A673 (cell line): Measurements from ENCODE around the gene A2M. TPM values are rescaled to one million over a fixed set of nuclear protein-coding genes. Genes with fewer than 3 reads are reported as not detected.

Experiments
- BruUV-seq: library from RNA; stranded (reverse); fragments of 400-500 nt; replicated peaks from 2 replicates; lab custom pipeline; 2021; lab: Mats Ljungman, UMichigan
- CTCF ChIA-PET: fragments of 300-600 bp; sonication (Branson Sonifier 250); formaldehyde crosslinking; loops from one replicate; lab custom pipeline; 2022; ENCODE audit warnings: antibody characterized with exemption; lab: Charles Lee
- POLR2A ChIA-PET: fragments of 300-600 bp; sonication (Branson Sonifier 250); formaldehyde crosslinking; loops from one replicate; lab custom pipeline; 2022; ENCODE audit warnings: antibody characterized with exemption; ENCODE audit not compliant: low non-redundant PET; lab: Charles Lee
- DNase-seq: peaks from one replicate; pipeline ENCODE4 v3.0.0-alpha.2; 2015; ENCODE audit warnings: low spot score
- H3K27ac ChIP-seq: fragments of 200-600 bp; sonication (generic); 2 replicates; pipeline ENCODE4 v1.5.1; 2016; ENCODE audit warnings: mixed run types, low read depth, mild to moderate bottlenecking, mixed read lengths, antibody characterized with exemption, low read length; ENCODE audit not compliant: poor library complexity, severe bottlenecking
- H3K27me3 ChIP-seq: fragments of 200-600 bp; sonication (generic); replicated peaks from 2 replicates; pipeline ENCODE4 v1.6.1; 2017; ENCODE audit warnings: mixed run types, low read depth, mild to moderate bottlenecking, mixed read lengths, antibody characterized with exemption, low read length; ENCODE audit not compliant: insufficient read depth, poor library complexity
- H3K36me3 ChIP-seq: fragments of 200-600 bp; sonication (generic); 2 replicates; pipeline ENCODE4 v1.6.1; 2016; ENCODE audit warnings: mixed run types, mild to moderate bottlenecking, mixed read lengths, antibody characterized with exemption, low read length; ENCODE audit not compliant: insufficient read depth, poor library complexity, severe bottlenecking
- H3K4me1 ChIP-seq: fragments of 200-600 bp; sonication (generic); 2 replicates; pipeline ENCODE4 v1.6.1; 2017; ENCODE audit warnings: mixed run types, mild to moderate bottlenecking, mixed read lengths, antibody characterized with exemption, low read length; ENCODE audit not compliant: insufficient read depth, poor library complexity, severe bottlenecking
- H3K4me3 ChIP-seq: fragments of 200-600 bp; sonication (generic); 2 replicates; pipeline ENCODE4 v1.5.1; 2016; ENCODE audit warnings: low read depth, mixed run types, mild to moderate bottlenecking, mixed read lengths, low read length; ENCODE audit not compliant: poor library complexity, severe bottlenecking
- H3K9me3 ChIP-seq: fragments of 200-600 bp; sonication (generic); 2 replicates; pipeline ENCODE4 v1.6.1; 2016; ENCODE audit warnings: mixed run types, low read depth, mild to moderate bottlenecking, mixed read lengths, antibody characterized with exemption, low read length; ENCODE audit not compliant: poor library complexity, severe bottlenecking
- EZH2 ChIP-seq: fragments of 200-600 bp; sonication (generic); IDR thresholded peaks from 2 replicates; pipeline ENCODE4 v1.6.1; 2017; ENCODE audit warnings: borderline replicate concordance, low read depth, mild to moderate bottlenecking, mixed read lengths, antibody characterized with exemption, low read length; ENCODE audit not compliant: poor library complexity, severe bottlenecking
- intact Hi-C: fragments of 100-400 bp; cut with micrococcal nuclease; formaldehyde crosslinking; loops from one replicate; pipeline ENCODE4 v1.10.0; 2022; ENCODE audit not compliant: unreplicated experiment
- total RNA-seq: library from RNA; stranded (reverse); gene quantifications from 2 replicates; pipeline ENCODE4 v1.2.3, GENCODE V29; 2021
- TF ChIP-seq, protein P1 (sequence below): fragments of 300-800, 200-600 bp; sonication (generic); conservative IDR thresholded peaks from 2 replicates; pipeline ENCODE4 v1.5.1; 2017; ENCODE audit warnings: low read depth, mild to moderate bottlenecking, antibody characterized with exemption, low read length, moderate library complexity, mixed read lengths

The A2M gene
- total RNA-seq, 1 experiment from 2014 or later, result 1.3 TPM

- no peaks in the 10 kb centered on the region for H3K4me1 ChIP-seq
- intact Hi-C loops, result no loop called here
- ChIA-PET POLR2A (no interaction called here), CTCF (no interaction called here)
- BruUV-seq, result no TSS peak
- no peak for TF ChIP-seq EZH2
- TF ChIP-seq, protein P1, sequence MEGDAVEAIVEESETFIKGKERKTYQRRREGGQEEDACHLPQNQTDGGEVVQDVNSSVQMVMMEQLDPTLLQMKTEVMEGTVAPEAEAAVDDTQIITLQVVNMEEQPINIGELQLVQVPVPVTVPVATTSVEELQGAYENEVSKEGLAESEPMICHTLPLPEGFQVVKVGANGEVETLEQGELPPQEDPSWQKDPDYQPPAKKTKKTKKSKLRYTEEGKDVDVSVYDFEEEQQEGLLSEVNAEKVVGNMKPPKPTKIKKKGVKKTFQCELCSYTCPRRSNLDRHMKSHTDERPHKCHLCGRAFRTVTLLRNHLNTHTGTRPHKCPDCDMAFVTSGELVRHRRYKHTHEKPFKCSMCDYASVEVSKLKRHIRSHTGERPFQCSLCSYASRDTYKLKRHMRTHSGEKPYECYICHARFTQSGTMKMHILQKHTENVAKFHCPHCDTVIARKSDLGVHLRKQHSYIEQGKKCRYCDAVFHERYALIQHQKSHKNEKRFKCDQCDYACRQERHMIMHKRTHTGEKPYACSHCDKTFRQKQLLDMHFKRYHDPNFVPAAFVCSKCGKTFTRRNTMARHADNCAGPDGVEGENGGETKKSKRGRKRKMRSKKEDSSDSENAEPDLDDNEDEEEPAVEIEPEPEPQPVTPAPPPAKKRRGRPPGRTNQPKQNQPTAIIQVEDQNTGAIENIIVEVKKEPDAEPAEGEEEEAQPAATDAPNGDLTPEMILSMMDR, result 0 out of 2 replicates have a peak, but pooled peaks have one; percentile 16
- no peak overlapping the region for H3K27ac ChIP-seq
- H3K27me3 ChIP-seq, result no peaks in the 10 kb centered on the region
- H3K36me3 ChIP-seq, result no peaks in the 10 kb centered on the region
- no peak for DNase-seq
- H3K4me3 ChIP-seq, result no peak overlapping the region
- H3K9me3 ChIP-seq, result no peaks in the 10 kb centered on the region
These were observed 33.7 kb upstream of the A2M start for GRCh38 chr12:9149372-9149771.

DNA sequence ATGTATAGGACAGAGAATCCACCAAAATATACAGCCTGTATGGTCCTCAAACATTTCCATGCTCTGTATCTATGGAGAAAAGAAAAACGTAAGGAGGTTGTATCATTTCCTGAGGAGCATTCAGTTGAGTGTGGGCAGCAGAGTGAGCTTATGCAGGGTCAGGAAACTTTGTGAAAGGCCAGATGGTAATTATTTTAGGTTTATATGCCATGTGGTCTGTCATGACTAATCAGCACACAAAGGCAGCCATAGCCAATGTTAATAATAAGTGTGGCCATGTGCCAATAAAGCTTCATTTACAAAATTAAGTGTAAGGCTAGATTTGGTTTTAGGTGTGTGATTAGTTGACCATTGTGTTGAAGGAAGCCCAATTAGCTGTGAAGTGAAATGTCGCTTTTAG is 33.2 kb upstream of the A2M start:
- no peak for DNase-seq
- intact Hi-C loops, result no loop called here
- no peak overlapping the region for H3K4me3 ChIP-seq
- ChIA-PET CTCF (no interaction called here), POLR2A (no interaction called here)
- no peaks in the 10 kb centered on the region for H3K9me3 ChIP-seq
- no peaks in the 10 kb centered on the region for H3K4me1 ChIP-seq
- no peak overlapping the region for H3K27ac ChIP-seq
- H3K36me3 ChIP-seq, result no peaks in the 10 kb centered on the region
- BruUV-seq, result no TSS peak
- H3K27me3 ChIP-seq, result no peaks in the 10 kb centered on the region
- no peak for TF ChIP-seq EZH2

DNA sequence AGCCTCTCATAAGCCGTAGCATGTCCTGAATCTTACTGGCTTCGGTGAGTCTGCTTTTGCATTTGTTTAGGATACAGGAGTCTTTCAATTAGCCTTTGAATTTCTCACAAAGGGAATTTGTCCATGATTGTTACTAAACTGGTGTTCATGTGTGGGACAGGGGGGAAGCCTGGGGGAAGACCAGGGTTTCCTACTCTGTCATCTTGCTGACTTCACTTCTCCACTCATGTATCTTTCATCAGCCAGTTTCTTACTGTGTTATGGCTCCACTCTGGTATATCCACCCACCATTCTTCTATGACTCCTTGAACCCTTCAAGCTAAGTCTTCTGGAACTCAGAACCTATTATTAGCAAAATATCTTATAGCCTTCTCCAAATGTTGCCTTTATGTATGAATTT is 31.7 kb upstream of the A2M start:
- TF ChIP-seq, protein P1, result no peak
- no TSS peak for BruUV-seq
- no peaks in the 10 kb centered on the region for H3K9me3 ChIP-seq
- no peak overlapping the region for H3K27ac ChIP-seq
- ChIA-PET CTCF (no interaction called here), POLR2A (no interaction called here)
- H3K4me1 ChIP-seq, result no peaks in the 10 kb centered on the region
- intact Hi-C loops, result no loop called here
- no peak overlapping the region for H3K4me3 ChIP-seq
- H3K36me3 ChIP-seq, result no peaks in the 10 kb centered on the region
- no peaks in the 10 kb centered on the region for H3K27me3 ChIP-seq
- DNase-seq, result no peak

DNA sequence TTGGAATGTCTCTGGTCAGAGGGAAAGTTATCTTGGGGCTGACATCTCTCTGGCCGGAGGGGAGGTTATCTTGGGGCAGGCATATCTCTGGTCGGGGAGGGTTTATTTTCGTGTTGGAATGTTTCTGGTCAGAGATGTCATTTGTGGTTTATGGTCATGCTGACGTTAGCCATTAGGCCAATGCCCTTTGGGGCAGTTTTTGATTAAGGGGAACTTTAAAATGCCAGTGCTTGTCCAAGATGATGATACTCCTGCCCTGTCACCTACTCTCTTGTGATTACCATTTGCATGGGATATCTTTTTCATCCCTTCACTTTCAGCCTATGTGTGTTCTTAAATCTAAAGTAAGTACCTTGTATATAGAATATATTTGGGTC is 29.0 kb upstream of the A2M start:
- H3K36me3 ChIP-seq, result no peaks in the 10 kb centered on the region
- intact Hi-C loops, result no loop called here
- H3K4me1 ChIP-seq, result no peaks in the 10 kb centered on the region
- DNase-seq, result no peak
- POLR2A ChIA-PET, result no interaction called here
- CTCF ChIA-PET, result no interaction called here
- H3K9me3 ChIP-seq, result peaks cover 6% of the 10 kb centered on the region
- TF ChIP-seq, protein P1, result no peak
- no peak for TF ChIP-seq EZH2
- BruUV-seq, result no TSS peak
- H3K4me3 ChIP-seq, result no peak overlapping the region
- H3K27ac ChIP-seq, result no peak overlapping the region
- no peaks in the 10 kb centered on the region for H3K27me3 ChIP-seq
